Middle frontal gyrus (tissue), 1 donor: ENCODE measurements around the gene SHD.

Experiments
- DNase-seq: peaks from one replicate; pipeline ENCODE4 v3.0.0-alpha.2; 2015; ENCODE audit warnings: low spot score; ENCODE audit errors: extremely low spot score

SHD gene

GRCh38 chr19:4298810-4299550 lies 19.9 kb downstream of the SHD start:
- no peak for DNase-seq

- DNase-seq = no peak
These were observed 21.5 kb downstream of the SHD start for GRCh38 chr19:4300589-4300988.

GRCh38 chr19:4301590-4302242 lies 22.6 kb downstream of the SHD start:
- no peak for DNase-seq

GRCh38 chr19:4302243-4302640 lies 23.2 kb downstream of the SHD start, which contains the start of gene TMIGD2:
TSS of gene TMIGD2 (minus strand) at chr19:4302389. CDS start at chr19:4302385, 4 bp downstream.
- no peak for DNase-seq

- no peak for DNase-seq
These were observed 24.9 kb downstream of the SHD start for GRCh38 chr19:4303819-4304537.

- DNase-seq = no peak
These were observed 25.6 kb downstream of the SHD start, which contains the start of gene FSD1 for GRCh38 chr19:4304538-4305256. TSS of gene FSD1 (plus strand) at chr19:4304598. CDS start at chr19:4304747, 149 bp downstream.

GRCh38 chr19:4305257-4305612 lies 26.2 kb downstream of the SHD start:
- no peak for DNase-seq

GRCh38 chr19:4305659-4306058 lies 26.6 kb downstream of the SHD start:
- no peak for DNase-seq

- no peak for DNase-seq
These were observed 31.4 kb downstream of the SHD start for GRCh38 chr19:4310247-4311121.

GRCh38 chr19:4313847-4314490 lies 34.9 kb downstream of the SHD start:
- no peak for DNase-seq

- no peak for DNase-seq
These were observed 37.9 kb downstream of the SHD start for GRCh38 chr19:4316956-4317355.

- no peak for DNase-seq
These were observed 39.4 kb downstream of the SHD start for GRCh38 chr19:4318460-4318859.

- DNase-seq = no peak
These were observed 40.1 kb downstream of the SHD start for GRCh38 chr19:4319067-4319718.

- no peak for DNase-seq
These were observed 41.4 kb downstream of the SHD start for GRCh38 chr19:4320419-4320818.

GRCh38 chr19:4322942-4323665 lies 44.0 kb downstream of the SHD start:
- DNase-seq = no peak

GRCh38 chr19:4323692-4324091 lies 44.6 kb downstream of the SHD start:
- no peak for DNase-seq

GRCh38 chr19:4324228-4324627 lies 45.2 kb downstream of the SHD start:
- no peak for DNase-seq

GRCh38 chr19:4326215-4326836 lies 47.3 kb downstream of the SHD start:
- no peak for DNase-seq
